DMS 273 (cell line): ENCODE results near the gene PIK3C3.

Experiments used
- DNase-seq: peaks from one replicate; lab custom pipeline; 2025; ENCODE audit not compliant: unreplicated experiment; lab: John Stamatoyannopoulos, UW

The PIK3C3 gene

GRCh38 chr18:42114310-42114943, 159.4 kb downstream of the PIK3C3 start:
- DNase-seq = peak; percentile 94

GRCh38 chr18:42126586-42126985, 171.6 kb downstream of the PIK3C3 start:
- DNase-seq = no peak

DNA sequence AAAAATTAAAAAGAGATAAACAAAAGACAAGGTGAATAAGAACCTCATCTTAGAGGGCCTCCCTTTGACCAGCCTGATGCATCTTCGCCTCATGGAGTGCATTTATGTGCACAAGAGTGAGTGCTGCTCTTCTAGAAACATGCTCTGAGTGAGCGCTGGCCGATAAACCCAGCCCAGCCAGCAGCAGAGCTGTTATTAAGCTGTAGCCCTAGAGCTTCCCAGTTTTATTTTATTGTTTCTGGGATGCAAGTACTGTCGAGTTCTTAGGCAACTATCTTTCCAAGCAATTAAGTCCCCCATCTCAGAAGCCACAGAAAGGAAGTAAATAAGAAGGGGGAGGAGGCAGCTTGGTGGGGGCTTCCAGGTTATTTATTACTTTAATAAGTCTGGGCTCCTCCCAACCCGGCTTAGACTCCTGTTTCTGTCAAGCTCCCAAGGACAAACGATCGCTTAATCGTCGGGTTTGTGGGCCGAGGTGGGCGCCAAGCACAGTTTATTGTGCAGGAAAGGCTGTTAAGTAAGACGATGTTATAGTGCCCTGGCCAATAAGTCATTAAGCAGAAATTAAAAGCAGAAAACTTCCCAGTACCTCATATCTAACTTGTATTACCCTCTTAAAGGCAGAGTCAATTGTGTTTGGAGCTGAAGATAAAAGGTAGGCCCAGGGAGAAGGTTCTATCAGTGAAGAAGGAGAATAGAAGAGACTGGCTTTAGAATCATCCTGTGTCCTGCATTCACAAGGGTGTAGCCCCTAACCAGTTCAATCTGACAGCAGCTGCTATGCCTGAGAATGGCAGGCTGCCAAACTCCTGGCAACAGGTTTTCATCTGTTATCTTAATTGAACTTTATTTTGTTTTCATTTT, 176.3 kb downstream of the PIK3C3 start:
- DNase-seq = peak; percentile 79

- no peak for DNase-seq
Measured at GRCh38 chr18:42131930-42132244, 176.9 kb downstream of the PIK3C3 start.
